SK-N-SH treated with all-trans-retinoic acid at 6 μM for 48 hours (cell line): ENCODE results near the gene GATAD2A.

Experiments
- ATAC-seq: fragments of 200-7000 bp; cut with Tn5 transposase; 3 replicates; pipeline ENCODE4 v1.9.1; 2020; ENCODE audit warnings: mild to moderate bottlenecking, moderate library complexity
- ARNTL ChIP-seq: fragments of 450-650 bp; formaldehyde crosslinking; IDR thresholded peaks from 2 replicates; pipeline ENCODE4 v1.5.0; 2020; ENCODE audit warnings: low read depth, mild to moderate bottlenecking, moderate library complexity, borderline replicate concordance
- CREB5 ChIP-seq: fragments of 250-450 bp; sonication (Bioruptor Pico); IDR thresholded peaks from 2 replicates; pipeline ENCODE4 v1.5.1; 2020; ENCODE audit warnings: low read depth, mild to moderate bottlenecking, moderate library complexity
- CSDC2 ChIP-seq: fragments of 250-450 bp; sonication (Bioruptor Pico); IDR thresholded peaks from 2 replicates; pipeline ENCODE4 v1.5.0; 2020; ENCODE audit warnings: mild to moderate bottlenecking, moderate library complexity
- CSRNP3 ChIP-seq: fragments of 250-450 bp; sonication (Bioruptor Pico); IDR thresholded peaks from 2 replicates; pipeline ENCODE4 v1.5.1; 2021; ENCODE audit warnings: mild to moderate bottlenecking, moderate library complexity
- ESRRG ChIP-seq: fragments of 250-450 bp; sonication (Bioruptor Pico); IDR thresholded peaks from 2 replicates; pipeline ENCODE4 v1.6.1; 2021; ENCODE audit warnings: mild to moderate bottlenecking
- GLIS3 ChIP-seq: fragments of 250-450 bp; sonication (Bioruptor Pico); IDR thresholded peaks from 2 replicates; pipeline ENCODE4 v1.5.0; 2020; ENCODE audit warnings: mild to moderate bottlenecking, moderate library complexity
- ISL1 ChIP-seq: fragments of 250-450 bp; sonication (Bioruptor Pico); IDR thresholded peaks from 2 replicates; pipeline ENCODE4 v2.1.2; 2022; ENCODE audit warnings: mild to moderate bottlenecking, moderate library complexity
- OSR1 ChIP-seq: fragments of 250-450 bp; sonication (Bioruptor Pico); IDR thresholded peaks from 2 replicates; pipeline ENCODE4 v1.8.0; 2022; ENCODE audit warnings: moderate library complexity, mild to moderate bottlenecking, inconsistent platforms
- PPARA ChIP-seq: fragments of 250-450 bp; sonication (Bioruptor Pico); IDR thresholded peaks from 2 replicates; pipeline ENCODE4 v1.5.0; 2020; ENCODE audit warnings: mild to moderate bottlenecking, borderline replicate concordance
- RARB ChIP-seq: fragments of 250-450 bp; sonication (Bioruptor Pico); IDR thresholded peaks from 2 replicates; pipeline ENCODE4 v1.8.0; 2021; ENCODE audit warnings: mild to moderate bottlenecking, moderate library complexity
- SNAI2 ChIP-seq: fragments of 250-450 bp; sonication (Bioruptor Pico); IDR thresholded peaks from 2 replicates; pipeline ENCODE4 v1.5.0; 2020; ENCODE audit warnings: mild to moderate bottlenecking, moderate library complexity
- TOX ChIP-seq: fragments of 250-450 bp; sonication (Bioruptor Pico); IDR thresholded peaks from 2 replicates; pipeline ENCODE4 v1.8.0; 2021; ENCODE audit warnings: mild to moderate bottlenecking, moderate library complexity, borderline replicate concordance
- ZC3H10 ChIP-seq: fragments of 250-450 bp; sonication (Bioruptor Pico); IDR thresholded peaks from 2 replicates; pipeline ENCODE4 v1.5.1; 2021; ENCODE audit warnings: mild to moderate bottlenecking, moderate library complexity
- ZFP3 ChIP-seq: fragments of 250-450 bp; sonication (Bioruptor Pico); IDR thresholded peaks from 2 replicates; pipeline ENCODE4 v1.5.0; 2020; ENCODE audit warnings: mild to moderate bottlenecking, moderate library complexity
- ZFP30 ChIP-seq: fragments of 450-650 bp; formaldehyde crosslinking; IDR thresholded peaks from 2 replicates; pipeline ENCODE4 v1.5.0; 2022; ENCODE audit warnings: mild to moderate bottlenecking, moderate library complexity
- ZNF565 ChIP-seq: fragments of 450-650 bp; formaldehyde crosslinking; conservative IDR thresholded peaks from 2 replicates; pipeline ENCODE4 v1.5.0; 2020; ENCODE audit warnings: low read depth, mild to moderate bottlenecking, moderate library complexity
- ZNF70 ChIP-seq: fragments of 450-650 bp; formaldehyde crosslinking; IDR thresholded peaks from 2 replicates; pipeline ENCODE4 v1.5.0; 2020; ENCODE audit warnings: mild to moderate bottlenecking, moderate library complexity
- ZNF8 ChIP-seq: fragments of 450-650 bp; formaldehyde crosslinking; IDR thresholded peaks from 2 replicates; pipeline ENCODE4 v1.5.0; 2020; ENCODE audit warnings: mild to moderate bottlenecking, moderate library complexity
- TF ChIP-seq, protein P1 (sequence below): fragments of 250-450 bp; sonication (Bioruptor Pico); IDR thresholded peaks from 2 replicates; pipeline ENCODE4 v1.8.0; 2020; ENCODE audit warnings: mild to moderate bottlenecking, moderate library complexity, borderline replicate concordance
- TF ChIP-seq, protein P2 (sequence below): fragments of 250-450 bp; sonication (Bioruptor Pico); IDR thresholded peaks from 2 replicates; pipeline ENCODE4 v1.8.0; 2021; ENCODE audit warnings: low read depth, mild to moderate bottlenecking, moderate library complexity, borderline replicate concordance
- TF ChIP-seq, protein P3 (sequence below): fragments of 250-450 bp; sonication (Bioruptor Pico); IDR thresholded peaks from 2 replicates; pipeline ENCODE4 v1.5.0; 2020; ENCODE audit warnings: mild to moderate bottlenecking, moderate library complexity

The GATAD2A gene

DNA sequence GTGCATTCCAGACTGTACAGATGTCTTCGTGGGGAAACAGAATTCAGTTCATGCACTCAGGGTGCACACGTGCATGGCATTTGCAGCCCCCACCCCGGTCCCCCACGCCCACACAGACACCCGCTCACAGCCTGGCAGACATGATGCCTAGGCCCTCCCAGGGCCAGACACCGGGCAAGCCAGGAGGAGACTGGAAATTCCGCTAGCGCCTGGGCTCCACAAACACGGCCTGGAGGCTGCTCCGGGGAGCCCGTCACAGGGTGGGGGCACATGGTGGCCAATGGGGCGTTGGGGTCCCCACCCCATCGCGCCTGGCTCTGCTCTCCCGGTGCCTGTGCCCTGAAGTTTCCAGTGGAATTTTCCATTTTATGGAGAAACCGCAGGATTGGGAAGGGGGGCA is 136.1 kb downstream of the GATAD2A start:
- ATAC-seq: no peak
- TF ChIP-seq, protein P1, sequence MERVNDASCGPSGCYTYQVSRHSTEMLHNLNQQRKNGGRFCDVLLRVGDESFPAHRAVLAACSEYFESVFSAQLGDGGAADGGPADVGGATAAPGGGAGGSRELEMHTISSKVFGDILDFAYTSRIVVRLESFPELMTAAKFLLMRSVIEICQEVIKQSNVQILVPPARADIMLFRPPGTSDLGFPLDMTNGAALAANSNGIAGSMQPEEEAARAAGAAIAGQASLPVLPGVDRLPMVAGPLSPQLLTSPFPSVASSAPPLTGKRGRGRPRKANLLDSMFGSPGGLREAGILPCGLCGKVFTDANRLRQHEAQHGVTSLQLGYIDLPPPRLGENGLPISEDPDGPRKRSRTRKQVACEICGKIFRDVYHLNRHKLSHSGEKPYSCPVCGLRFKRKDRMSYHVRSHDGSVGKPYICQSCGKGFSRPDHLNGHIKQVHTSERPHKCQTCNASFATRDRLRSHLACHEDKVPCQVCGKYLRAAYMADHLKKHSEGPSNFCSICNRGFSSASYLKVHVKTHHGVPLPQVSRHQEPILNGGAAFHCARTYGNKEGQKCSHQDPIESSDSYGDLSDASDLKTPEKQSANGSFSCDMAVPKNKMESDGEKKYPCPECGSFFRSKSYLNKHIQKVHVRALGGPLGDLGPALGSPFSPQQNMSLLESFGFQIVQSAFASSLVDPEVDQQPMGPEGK (CRISPR knock-in tag): no peak
- TF ChIP-seq, protein P2, sequence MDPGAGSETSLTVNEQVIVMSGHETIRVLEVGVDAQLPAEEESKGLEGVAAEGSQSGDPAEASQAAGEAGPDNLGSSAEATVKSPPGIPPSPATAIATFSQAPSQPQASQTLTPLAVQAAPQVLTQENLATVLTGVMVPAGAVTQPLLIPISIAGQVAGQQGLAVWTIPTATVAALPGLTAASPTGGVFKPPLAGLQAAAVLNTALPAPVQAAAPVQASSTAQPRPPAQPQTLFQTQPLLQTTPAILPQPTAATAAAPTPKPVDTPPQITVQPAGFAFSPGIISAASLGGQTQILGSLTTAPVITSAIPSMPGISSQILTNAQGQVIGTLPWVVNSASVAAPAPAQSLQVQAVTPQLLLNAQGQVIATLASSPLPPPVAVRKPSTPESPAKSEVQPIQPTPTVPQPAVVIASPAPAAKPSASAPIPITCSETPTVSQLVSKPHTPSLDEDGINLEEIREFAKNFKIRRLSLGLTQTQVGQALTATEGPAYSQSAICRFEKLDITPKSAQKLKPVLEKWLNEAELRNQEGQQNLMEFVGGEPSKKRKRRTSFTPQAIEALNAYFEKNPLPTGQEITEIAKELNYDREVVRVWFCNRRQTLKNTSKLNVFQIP (CRISPR knock-in tag): no peak
- no peak for TF ChIP-seq CREB5
- no peak for TF ChIP-seq ZNF565 (CRISPR knock-in tag)
- TF ChIP-seq PPARA (CRISPR knock-in tag): no peak
- no peak for TF ChIP-seq OSR1 (CRISPR knock-in tag)
- no peak for TF ChIP-seq TOX (CRISPR knock-in tag)
- no peak for TF ChIP-seq CSRNP3 (CRISPR knock-in tag)
- TF ChIP-seq ZNF8: no peak
- no peak for TF ChIP-seq ZNF70
- no peak for TF ChIP-seq SNAI2 (CRISPR knock-in tag)
- TF ChIP-seq ARNTL (CRISPR knock-in tag): no peak
- no peak for TF ChIP-seq CSDC2 (CRISPR knock-in tag)
- TF ChIP-seq GLIS3 (CRISPR knock-in tag): no peak
- no peak for TF ChIP-seq ZFP30 (CRISPR knock-in tag)
- no peak for TF ChIP-seq ZC3H10 (CRISPR knock-in tag)
- TF ChIP-seq ZFP3 (CRISPR knock-in tag): no peak
- TF ChIP-seq, protein P3, sequence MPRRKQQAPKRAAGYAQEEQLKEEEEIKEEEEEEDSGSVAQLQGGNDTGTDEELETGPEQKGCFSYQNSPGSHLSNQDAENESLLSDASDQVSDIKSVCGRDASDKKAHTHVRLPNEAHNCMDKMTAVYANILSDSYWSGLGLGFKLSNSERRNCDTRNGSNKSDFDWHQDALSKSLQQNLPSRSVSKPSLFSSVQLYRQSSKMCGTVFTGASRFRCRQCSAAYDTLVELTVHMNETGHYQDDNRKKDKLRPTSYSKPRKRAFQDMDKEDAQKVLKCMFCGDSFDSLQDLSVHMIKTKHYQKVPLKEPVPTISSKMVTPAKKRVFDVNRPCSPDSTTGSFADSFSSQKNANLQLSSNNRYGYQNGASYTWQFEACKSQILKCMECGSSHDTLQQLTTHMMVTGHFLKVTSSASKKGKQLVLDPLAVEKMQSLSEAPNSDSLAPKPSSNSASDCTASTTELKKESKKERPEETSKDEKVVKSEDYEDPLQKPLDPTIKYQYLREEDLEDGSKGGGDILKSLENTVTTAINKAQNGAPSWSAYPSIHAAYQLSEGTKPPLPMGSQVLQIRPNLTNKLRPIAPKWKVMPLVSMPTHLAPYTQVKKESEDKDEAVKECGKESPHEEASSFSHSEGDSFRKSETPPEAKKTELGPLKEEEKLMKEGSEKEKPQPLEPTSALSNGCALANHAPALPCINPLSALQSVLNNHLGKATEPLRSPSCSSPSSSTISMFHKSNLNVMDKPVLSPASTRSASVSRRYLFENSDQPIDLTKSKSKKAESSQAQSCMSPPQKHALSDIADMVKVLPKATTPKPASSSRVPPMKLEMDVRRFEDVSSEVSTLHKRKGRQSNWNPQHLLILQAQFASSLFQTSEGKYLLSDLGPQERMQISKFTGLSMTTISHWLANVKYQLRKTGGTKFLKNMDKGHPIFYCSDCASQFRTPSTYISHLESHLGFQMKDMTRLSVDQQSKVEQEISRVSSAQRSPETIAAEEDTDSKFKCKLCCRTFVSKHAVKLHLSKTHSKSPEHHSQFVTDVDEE (CRISPR knock-in tag): no peak

DNA sequence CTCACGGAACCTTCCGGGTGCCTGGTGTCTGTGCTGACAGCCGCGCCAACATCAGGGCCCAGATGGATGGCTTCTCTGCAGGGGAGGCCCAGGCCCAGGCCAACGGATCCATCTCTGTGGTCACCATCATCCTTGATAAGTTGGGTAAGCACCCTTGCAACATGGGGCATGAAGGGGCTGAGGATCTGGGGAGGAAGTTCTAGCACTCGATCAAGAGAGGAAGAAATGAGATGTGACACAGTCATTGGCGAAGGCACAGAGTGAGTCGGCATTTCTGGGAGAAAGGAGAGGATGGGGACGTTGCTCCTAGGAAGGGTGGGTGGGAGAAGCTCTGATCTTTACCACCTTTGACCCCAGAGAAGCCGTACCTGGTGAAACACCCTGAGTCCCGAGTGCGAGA is 137.0 kb downstream of the GATAD2A start:
- no peak for ATAC-seq
- TF ChIP-seq ZC3H10 (CRISPR knock-in tag) (no peak), CREB5 (no peak), PPARA (CRISPR knock-in tag) (no peak), RARB (CRISPR knock-in tag) (no peak), ZNF565 (CRISPR knock-in tag) (no peak), SNAI2 (CRISPR knock-in tag) (no peak), ZNF70 (no peak), ISL1 (no peak), CSDC2 (CRISPR knock-in tag) (no peak), ESRRG (CRISPR knock-in tag) (no peak)
- TF ChIP-seq, protein P3 (CRISPR knock-in tag): no peak
- TF ChIP-seq, protein P2 (CRISPR knock-in tag): no peak
- TF ChIP-seq, all 23 proteins: peak for 0
